ENCODE data around the gene GSK3B.

The GSK3B gene

DNA sequence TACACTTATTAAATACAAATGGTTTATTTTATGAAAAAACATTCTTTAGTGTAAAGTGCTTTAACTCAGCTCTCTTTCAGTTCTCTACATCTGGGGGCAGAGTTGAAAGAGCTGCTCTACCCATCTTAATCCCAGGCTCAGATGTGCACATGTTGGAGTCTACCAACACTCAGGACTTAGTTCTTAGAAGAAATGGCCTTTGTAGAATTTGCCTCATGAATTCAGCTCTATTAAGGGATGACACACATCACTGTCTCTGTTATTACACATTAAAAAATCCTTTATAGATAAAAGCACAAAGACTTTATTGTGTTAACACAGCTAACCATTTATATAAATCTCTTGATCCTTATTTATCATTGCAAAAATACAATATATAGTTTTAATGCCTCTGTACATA is 31.7 kb upstream of the GSK3B start:
- no peak overlapping the region for H3K4me2 ChIP-seq (ENCODE audit: low read depth, low read length)
- DNase-seq = no peak
- TF ChIP-seq, protein P1, sequence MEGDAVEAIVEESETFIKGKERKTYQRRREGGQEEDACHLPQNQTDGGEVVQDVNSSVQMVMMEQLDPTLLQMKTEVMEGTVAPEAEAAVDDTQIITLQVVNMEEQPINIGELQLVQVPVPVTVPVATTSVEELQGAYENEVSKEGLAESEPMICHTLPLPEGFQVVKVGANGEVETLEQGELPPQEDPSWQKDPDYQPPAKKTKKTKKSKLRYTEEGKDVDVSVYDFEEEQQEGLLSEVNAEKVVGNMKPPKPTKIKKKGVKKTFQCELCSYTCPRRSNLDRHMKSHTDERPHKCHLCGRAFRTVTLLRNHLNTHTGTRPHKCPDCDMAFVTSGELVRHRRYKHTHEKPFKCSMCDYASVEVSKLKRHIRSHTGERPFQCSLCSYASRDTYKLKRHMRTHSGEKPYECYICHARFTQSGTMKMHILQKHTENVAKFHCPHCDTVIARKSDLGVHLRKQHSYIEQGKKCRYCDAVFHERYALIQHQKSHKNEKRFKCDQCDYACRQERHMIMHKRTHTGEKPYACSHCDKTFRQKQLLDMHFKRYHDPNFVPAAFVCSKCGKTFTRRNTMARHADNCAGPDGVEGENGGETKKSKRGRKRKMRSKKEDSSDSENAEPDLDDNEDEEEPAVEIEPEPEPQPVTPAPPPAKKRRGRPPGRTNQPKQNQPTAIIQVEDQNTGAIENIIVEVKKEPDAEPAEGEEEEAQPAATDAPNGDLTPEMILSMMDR (IDR thresholded peaks at IDR 0.05; ENCODE audit: low read length) = no peak
- TF ChIP-seq EZH2 (optimal IDR thresholded peaks at IDR 0.05; ENCODE audit: low read depth, low read length) = no peak
- no peak for TF ChIP-seq EZH2phosphoT487 (IDR thresholded peaks at IDR 0.05; ENCODE audit: low read length)

DNA sequence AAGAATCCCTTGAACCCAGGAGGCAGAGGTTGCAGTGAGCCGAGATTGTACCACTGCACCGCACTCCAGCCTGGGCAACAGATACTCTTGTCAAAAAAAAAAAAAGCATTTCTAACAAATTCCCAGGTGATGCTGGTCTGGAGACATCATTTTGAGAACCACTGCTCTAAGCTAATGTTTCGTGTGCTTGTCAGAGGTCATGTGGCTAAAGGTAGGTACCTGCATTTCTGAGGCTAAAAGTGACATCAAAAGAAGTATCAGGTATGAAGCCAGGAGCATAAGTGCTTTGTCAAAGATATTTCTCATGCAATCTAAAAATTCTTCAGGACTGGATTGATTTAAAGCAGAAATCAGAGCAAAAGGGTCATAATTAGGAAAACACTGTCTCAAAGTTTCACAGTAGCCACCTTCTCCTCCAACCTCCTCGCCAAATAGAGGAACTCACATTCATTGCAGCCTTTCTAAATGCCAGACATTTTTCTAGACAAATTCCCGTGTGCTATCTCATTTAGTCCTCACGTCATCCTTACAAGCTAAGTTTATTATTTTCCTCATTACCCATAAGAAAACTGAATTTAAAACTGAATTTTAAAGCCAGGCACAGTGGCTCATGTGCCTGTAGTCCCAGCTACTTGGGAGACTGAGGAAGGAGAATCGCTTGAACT is 25.7 kb upstream of the GSK3B start:
- peaks cover 8% of the 10 kb centered on the region; the same call in 1 of the 2 replicates for H3K4me1 ChIP-seq (ENCODE audit: low read length)
- H4K20me1 ChIP-seq (ENCODE audit: insufficient read depth, low read length) = no peaks in the 10 kb centered on the region
- H3K27me3 ChIP-seq (replicated peaks; ENCODE audit: insufficient read depth, low read length) = no peaks in the 10 kb centered on the region
- H3K4me3 ChIP-seq (ENCODE audit: low read length) = no peak overlapping the region
- no peak overlapping the region for H3K9ac ChIP-seq (ENCODE audit: low read length)
- no peak overlapping the region for H3K27ac ChIP-seq (ENCODE audit: low read length)
- no peaks in the 10 kb centered on the region for H3K9me3 ChIP-seq (replicated peaks; ENCODE audit: insufficient read depth, low read length)
- H3K36me3 ChIP-seq (replicated peaks; ENCODE audit: insufficient read depth, low read length) = no peaks in the 10 kb centered on the region
- H3F3A ChIP-seq (ENCODE audit: insufficient read depth, low read length) = peaks cover 8% of the 10 kb centered on the region
- no peak for DNase-seq
- TF ChIP-seq EZH2phosphoT487 (IDR thresholded peaks at IDR 0.05; ENCODE audit: low read length) (no peak), EZH2 (optimal IDR thresholded peaks at IDR 0.05; ENCODE audit: low read depth, low read length) (no peak)
- TF ChIP-seq, protein P1 (IDR thresholded peaks at IDR 0.05; ENCODE audit: low read length) = no peak
- H3K9me2 ChIP-seq (replicated peaks; ENCODE audit: insufficient read depth, low read length) = no peaks in the 10 kb centered on the region
- H3K79me2 ChIP-seq (ENCODE audit: low read length) = no peaks in the 10 kb centered on the region
- no peak overlapping the region for H2AFZ ChIP-seq (ENCODE audit: low read length)
- H3K4me2 ChIP-seq (ENCODE audit: low read depth, low read length) = no peak overlapping the region

More for the DNA sequence above, 31.7 kb upstream of the GSK3B start:
- no peaks in the 10 kb centered on the region for H3K4me1 ChIP-seq (ENCODE audit: low read length)
- H3K27ac ChIP-seq (ENCODE audit: low read length) = no peak overlapping the region
- H3K79me2 ChIP-seq (ENCODE audit: low read length) = no peaks in the 10 kb centered on the region
- H3K9me2 ChIP-seq (replicated peaks; ENCODE audit: insufficient read depth, low read length) = no peaks in the 10 kb centered on the region
- no peak overlapping the region for H2AFZ ChIP-seq (ENCODE audit: low read length)
- H4K20me1 ChIP-seq (ENCODE audit: insufficient read depth, low read length) = no peaks in the 10 kb centered on the region
- H3K9me3 ChIP-seq (replicated peaks; ENCODE audit: insufficient read depth, low read length) = no peaks in the 10 kb centered on the region
- H3K27me3 ChIP-seq (replicated peaks; ENCODE audit: insufficient read depth, low read length) = no peaks in the 10 kb centered on the region
- H3F3A ChIP-seq (ENCODE audit: insufficient read depth, low read length) = no peaks in the 10 kb centered on the region
- no peak overlapping the region for H3K9ac ChIP-seq (ENCODE audit: low read length)
- H3K4me3 ChIP-seq (ENCODE audit: low read length) = no peak overlapping the region
- H3K36me3 ChIP-seq (replicated peaks; ENCODE audit: insufficient read depth, low read length) = no peaks in the 10 kb centered on the region

DNA sequence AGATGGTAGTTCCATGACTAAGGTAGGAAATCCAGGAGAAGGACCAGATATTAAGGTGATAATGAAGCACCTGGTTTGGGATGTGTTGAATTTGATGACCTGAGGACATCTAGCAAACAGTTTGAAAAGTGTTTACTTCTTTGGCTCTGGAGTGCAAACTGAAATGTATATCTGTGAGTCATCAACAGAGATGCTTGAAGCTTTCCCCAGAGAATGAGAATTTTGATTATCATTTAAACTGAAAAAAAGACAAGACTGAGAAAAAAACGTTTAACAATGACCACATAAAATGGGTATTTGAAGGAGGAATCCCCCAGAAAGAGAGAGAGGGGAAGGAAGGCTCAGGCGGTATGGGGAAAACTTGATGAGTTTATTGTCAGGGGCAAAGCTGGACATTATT is 20.7 kb upstream of the GSK3B start:
- H3K4me2 ChIP-seq (ENCODE audit: low read depth, low read length) = no peak overlapping the region
- no peak for DNase-seq
- H3K27me3 ChIP-seq (replicated peaks; ENCODE audit: insufficient read depth, low read length) = no peaks in the 10 kb centered on the region
- no peaks in the 10 kb centered on the region for H3K36me3 ChIP-seq (replicated peaks; ENCODE audit: insufficient read depth, low read length)
- H3K4me3 ChIP-seq (ENCODE audit: low read length) = no peak overlapping the region
- H3K79me2 ChIP-seq (ENCODE audit: low read length) = no peaks in the 10 kb centered on the region
- H3F3A ChIP-seq (ENCODE audit: insufficient read depth, low read length) = peaks cover 8% of the 10 kb centered on the region
- H2AFZ ChIP-seq (ENCODE audit: low read length) = no peak overlapping the region
- TF ChIP-seq EZH2phosphoT487 (IDR thresholded peaks at IDR 0.05; ENCODE audit: low read length) = no peak
- TF ChIP-seq EZH2 (optimal IDR thresholded peaks at IDR 0.05; ENCODE audit: low read depth, low read length) = no peak
- TF ChIP-seq, protein P1 (IDR thresholded peaks at IDR 0.05; ENCODE audit: low read length) = no peak
- H3K27ac ChIP-seq (ENCODE audit: low read length) = no peak overlapping the region
- no peaks in the 10 kb centered on the region for H4K20me1 ChIP-seq (ENCODE audit: insufficient read depth, low read length)
- H3K4me1 ChIP-seq (ENCODE audit: low read length) = peaks cover 8% of the 10 kb centered on the region; the same call in 1 of the 2 replicates
- H3K9ac ChIP-seq (ENCODE audit: low read length) = no peak overlapping the region
- no peaks in the 10 kb centered on the region for H3K9me2 ChIP-seq (replicated peaks; ENCODE audit: insufficient read depth, low read length)
- H3K9me3 ChIP-seq (replicated peaks; ENCODE audit: insufficient read depth, low read length) = no peaks in the 10 kb centered on the region
